ENCODE results near the gene HHIPL1.

Gene HHIPL1

DNA sequence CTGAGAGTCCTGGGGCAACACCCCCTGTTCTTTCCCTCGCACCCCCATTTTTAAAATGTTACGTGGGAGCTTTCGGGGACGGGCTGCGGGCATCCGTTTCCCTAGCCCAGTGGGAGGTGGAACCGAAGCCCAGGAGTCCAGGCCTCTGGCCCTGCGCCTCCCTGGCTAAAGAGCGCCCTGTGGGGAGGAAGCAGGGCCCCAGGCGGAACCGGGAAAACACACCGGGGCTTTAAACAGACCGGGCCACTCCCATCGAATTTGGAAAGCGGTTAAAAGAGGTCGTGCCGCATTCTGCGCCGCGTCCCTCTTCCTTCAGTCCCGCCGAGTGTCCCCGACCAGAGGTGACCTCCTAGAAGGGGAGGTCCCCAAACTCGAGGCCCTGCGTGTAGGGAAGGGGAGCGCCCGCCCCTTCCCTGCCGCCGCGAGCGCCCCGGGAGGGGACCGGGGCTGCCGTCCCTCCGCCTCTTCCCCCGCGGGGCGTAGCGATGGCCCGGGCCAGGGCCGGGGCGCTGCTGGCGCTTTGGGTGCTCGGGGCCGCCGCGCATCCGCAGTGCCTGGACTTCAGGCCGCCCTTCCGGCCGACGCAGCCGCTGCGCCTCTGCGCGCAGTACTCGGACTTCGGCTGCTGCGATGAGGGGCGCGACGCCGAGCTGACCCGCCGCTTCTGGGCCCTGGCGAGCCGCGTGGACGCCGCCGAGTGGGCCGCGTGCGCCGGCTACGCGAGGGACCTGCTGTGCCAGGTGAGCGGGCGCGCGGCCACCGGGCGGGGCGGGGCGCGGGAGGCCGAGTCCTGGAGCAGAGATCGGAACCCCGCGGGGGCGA, at the start of gene HHIPL1:
Gene HHIPL1 (plus strand): TSS at position 407 of the 822 bp plus-strand sequence. CDS start 79 bp downstream, at position 486.
- Histone ChIP-seq H3K4me1 (ENCODE audit: control insufficient read depth in 1 of 2, insufficient read depth in 2 of 2, low read length in 2 of 2) (peaks cover 0 to 9% of the 10 kb centered on the region in 2 donors), H3K4me3 (ENCODE audit: low read depth in 1 of 2, low read length in 2 of 2) (peak within 1 kb of the TSS in 1 of 2 donors; percentile 68), H3K27me3 (ENCODE audit: low read depth, low read length) (no peaks in the 10 kb centered on the region), H3K9me3 (ENCODE audit: control insufficient read depth in 1 of 2, low read length in 2 of 2) (no peaks in the 10 kb centered on the region), H3K36me3 (ENCODE audit: control insufficient read depth in 1 of 2, insufficient read depth in 2 of 2, low read length in 2 of 2) (no peaks in the 10 kb centered on the region), H3K27ac (ENCODE audit: low read length) (no peak within 1 kb of the TSS)

DNA sequence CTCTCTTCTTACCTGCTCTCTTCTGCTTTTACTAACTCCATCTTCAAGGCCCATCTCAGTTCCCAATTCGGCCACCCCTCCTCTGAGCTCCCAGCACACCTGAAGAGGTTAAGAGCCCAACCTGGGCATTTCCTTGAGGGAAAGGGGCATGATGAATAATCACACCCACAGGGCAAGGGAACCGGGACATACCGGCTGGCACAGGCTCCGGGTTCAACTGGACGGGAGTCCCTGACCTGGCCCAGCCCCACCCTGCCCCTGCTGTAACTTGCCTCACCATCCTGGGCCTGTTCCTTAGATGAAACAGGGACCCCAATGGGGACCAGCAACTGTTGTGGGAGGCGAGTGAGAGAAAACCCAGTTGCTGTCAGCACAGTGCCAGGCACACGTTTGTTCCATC, 49.4 kb upstream of the HHIPL1 start:
- Histone ChIP-seq H3K4me3 (ENCODE audit: low read depth in 1 of 2, low read length in 2 of 2) (no peak overlapping the region), H3K36me3 (ENCODE audit: control insufficient read depth in 1 of 2, insufficient read depth in 2 of 2, low read length in 2 of 2) (no peaks in the 10 kb centered on the region), H3K9me3 (ENCODE audit: control insufficient read depth in 1 of 2, low read length in 2 of 2) (no peaks in the 10 kb centered on the region), H3K27me3 (ENCODE audit: low read depth, low read length) (no peaks in the 10 kb centered on the region), H3K4me1 (ENCODE audit: control insufficient read depth in 1 of 2, insufficient read depth in 2 of 2, low read length in 2 of 2) (peaks cover 12 to 54% of the 10 kb centered on the region in 2 donors), H3K27ac (ENCODE audit: low read length) (no peak overlapping the region)

GRCh38 chr14:99596071-99596627, 48.8 kb upstream of the HHIPL1 start:
- H3K36me3 ChIP-seq (ENCODE audit: control insufficient read depth in 1 of 2, insufficient read depth in 2 of 2, low read length in 2 of 2) = no peaks in the 10 kb centered on the region
- peaks cover 14 to 54% of the 10 kb centered on the region in 2 donors for H3K4me1 ChIP-seq (ENCODE audit: control insufficient read depth in 1 of 2, insufficient read depth in 2 of 2, low read length in 2 of 2)
- H3K9me3 ChIP-seq (ENCODE audit: control insufficient read depth in 1 of 2, low read length in 2 of 2) = no peaks in the 10 kb centered on the region
- H3K27me3 ChIP-seq (ENCODE audit: low read depth, low read length) = no peaks in the 10 kb centered on the region
- H3K4me3 ChIP-seq (ENCODE audit: low read depth in 1 of 2, low read length in 2 of 2) = no peak overlapping the region
- peak overlapping the region; percentile 48 for H3K27ac ChIP-seq (ENCODE audit: low read length)

DNA sequence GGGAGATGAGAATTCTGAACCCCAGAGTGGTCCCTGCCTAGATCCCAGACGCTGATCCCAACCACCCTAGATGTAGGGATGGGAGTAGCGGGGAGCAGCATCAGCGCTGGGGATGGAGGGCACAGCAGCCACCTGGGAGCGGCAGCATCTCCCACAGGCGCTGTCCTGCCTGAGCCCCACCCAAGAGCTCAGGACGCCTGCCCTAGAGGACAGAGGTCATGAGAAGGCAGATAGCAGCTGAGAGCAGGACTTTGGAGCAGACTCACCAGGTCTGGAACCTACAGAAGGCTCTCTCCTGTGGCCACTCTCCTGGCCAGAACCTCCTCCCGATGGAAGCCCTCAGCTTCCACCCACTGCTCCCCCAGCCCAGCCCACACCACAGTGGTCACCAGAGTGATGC, 48.2 kb upstream of the HHIPL1 start:
- Histone ChIP-seq H3K9me3 (ENCODE audit: control insufficient read depth in 1 of 2, low read length in 2 of 2) (no peaks in the 10 kb centered on the region), H3K4me3 (ENCODE audit: low read depth in 1 of 2, low read length in 2 of 2) (no peak overlapping the region), H3K27me3 (ENCODE audit: low read depth, low read length) (no peaks in the 10 kb centered on the region), H3K36me3 (ENCODE audit: control insufficient read depth in 1 of 2, insufficient read depth in 2 of 2, low read length in 2 of 2) (no peaks in the 10 kb centered on the region), H3K27ac (ENCODE audit: low read length) (peak overlapping the region; percentile 48), H3K4me1 (ENCODE audit: control insufficient read depth in 1 of 2, insufficient read depth in 2 of 2, low read length in 2 of 2) (peaks cover 15 to 55% of the 10 kb centered on the region in 2 donors)

GRCh38 chr14:99597911-99598600, 46.9 kb upstream of the HHIPL1 start:
- no peak overlapping the region for H3K27ac ChIP-seq (ENCODE audit: low read length)

GRCh38 chr14:99598774-99599173, 46.2 kb upstream of the HHIPL1 start:
- H3K36me3 ChIP-seq (ENCODE audit: control insufficient read depth in 1 of 2, insufficient read depth in 2 of 2, low read length in 2 of 2) = no peaks in the 10 kb centered on the region
- H3K4me1 ChIP-seq (ENCODE audit: control insufficient read depth in 1 of 2, insufficient read depth in 2 of 2, low read length in 2 of 2) = peaks cover 15 to 49% of the 10 kb centered on the region in 2 donors
- H3K27me3 ChIP-seq (ENCODE audit: low read depth, low read length) = no peaks in the 10 kb centered on the region
- H3K4me3 ChIP-seq (ENCODE audit: low read depth in 1 of 2, low read length in 2 of 2) = no peak overlapping the region
- no peak overlapping the region for H3K27ac ChIP-seq (ENCODE audit: low read length)
- H3K9me3 ChIP-seq (ENCODE audit: control insufficient read depth in 1 of 2, low read length in 2 of 2) = no peaks in the 10 kb centered on the region

More at GRCh38 chr14:99597911-99598600, 46.9 kb upstream of the HHIPL1 start:
- Histone ChIP-seq H3K4me1 (ENCODE audit: control insufficient read depth in 1 of 2, insufficient read depth in 2 of 2, low read length in 2 of 2) (peaks cover 15 to 53% of the 10 kb centered on the region in 2 donors), H3K4me3 (ENCODE audit: low read depth in 1 of 2, low read length in 2 of 2) (no peak overlapping the region), H3K36me3 (ENCODE audit: control insufficient read depth in 1 of 2, insufficient read depth in 2 of 2, low read length in 2 of 2) (no peaks in the 10 kb centered on the region), H3K9me3 (ENCODE audit: control insufficient read depth in 1 of 2, low read length in 2 of 2) (no peaks in the 10 kb centered on the region), H3K27me3 (ENCODE audit: low read depth, low read length) (no peaks in the 10 kb centered on the region)

DNA sequence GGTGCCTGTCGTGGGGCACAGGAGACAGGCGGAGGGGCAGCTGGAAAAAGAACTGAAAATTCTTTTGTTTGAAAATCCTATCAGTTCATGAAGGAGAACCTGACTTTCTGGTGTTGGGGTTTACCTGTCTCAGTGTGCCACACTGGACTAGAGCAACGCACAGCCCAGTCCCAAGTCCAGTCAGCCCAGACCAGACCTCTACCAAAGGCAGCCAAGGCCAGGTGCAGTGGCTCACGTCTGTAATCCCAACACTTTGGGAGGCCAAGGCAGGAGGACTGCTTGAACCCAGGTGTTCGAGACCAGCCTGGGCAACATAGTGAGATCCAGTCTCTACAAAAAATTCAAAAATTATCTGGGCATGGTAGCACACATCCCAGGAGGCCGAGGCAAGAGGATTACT, 45.5 kb upstream of the HHIPL1 start:
- H3K4me1 ChIP-seq (ENCODE audit: control insufficient read depth in 1 of 2, insufficient read depth in 2 of 2, low read length in 2 of 2) = peaks cover 15 to 49% of the 10 kb centered on the region in 2 donors
- no peaks in the 10 kb centered on the region for H3K9me3 ChIP-seq (ENCODE audit: control insufficient read depth in 1 of 2, low read length in 2 of 2)
- no peak overlapping the region for H3K27ac ChIP-seq (ENCODE audit: low read length)
- H3K36me3 ChIP-seq (ENCODE audit: control insufficient read depth in 1 of 2, insufficient read depth in 2 of 2, low read length in 2 of 2) = no peaks in the 10 kb centered on the region
- H3K4me3 ChIP-seq (ENCODE audit: low read depth in 1 of 2, low read length in 2 of 2) = no peak overlapping the region
- no peaks in the 10 kb centered on the region for H3K27me3 ChIP-seq (ENCODE audit: low read depth, low read length)

DNA sequence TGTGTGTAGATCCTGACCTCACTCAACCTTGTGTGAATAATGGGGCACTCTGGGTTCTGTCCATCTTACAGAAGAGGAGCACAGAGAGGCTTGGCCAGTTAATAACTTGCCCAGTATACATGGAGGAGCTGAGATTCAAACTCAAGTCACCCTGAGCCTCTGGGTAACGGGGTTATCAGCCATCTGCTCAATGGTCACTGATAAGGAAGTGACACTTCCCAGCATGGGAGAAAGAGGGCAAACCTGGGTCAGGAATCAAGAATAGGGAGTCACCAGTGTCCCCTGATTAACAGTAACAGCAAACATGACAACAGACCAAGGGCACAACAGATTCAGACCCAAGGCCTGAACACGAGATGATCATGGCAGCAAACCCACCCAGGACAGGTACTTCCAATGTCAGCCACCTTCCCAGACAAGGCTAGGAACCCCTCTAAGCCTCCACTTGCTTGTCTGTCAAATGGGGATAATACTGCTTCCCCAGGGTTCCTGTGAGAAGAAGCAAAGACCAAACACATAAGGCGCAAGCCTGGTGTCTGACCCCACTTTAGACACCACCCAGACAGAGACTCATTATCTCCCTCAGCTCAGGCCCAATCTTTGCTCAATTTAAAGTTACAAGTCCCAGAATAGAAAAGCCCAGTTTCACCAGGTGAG, 44.6 kb upstream of the HHIPL1 start:
- Histone ChIP-seq H3K4me1 (ENCODE audit: control insufficient read depth in 1 of 2, insufficient read depth in 2 of 2, low read length in 2 of 2) (peaks cover 15 to 50% of the 10 kb centered on the region in 2 donors), H3K36me3 (ENCODE audit: control insufficient read depth in 1 of 2, insufficient read depth in 2 of 2, low read length in 2 of 2) (no peaks in the 10 kb centered on the region), H3K9me3 (ENCODE audit: control insufficient read depth in 1 of 2, low read length in 2 of 2) (no peaks in the 10 kb centered on the region), H3K27me3 (ENCODE audit: low read depth, low read length) (no peaks in the 10 kb centered on the region), H3K4me3 (ENCODE audit: low read depth in 1 of 2, low read length in 2 of 2) (no peak overlapping the region), H3K27ac (ENCODE audit: low read length) (peak overlapping the region; percentile 35)

DNA sequence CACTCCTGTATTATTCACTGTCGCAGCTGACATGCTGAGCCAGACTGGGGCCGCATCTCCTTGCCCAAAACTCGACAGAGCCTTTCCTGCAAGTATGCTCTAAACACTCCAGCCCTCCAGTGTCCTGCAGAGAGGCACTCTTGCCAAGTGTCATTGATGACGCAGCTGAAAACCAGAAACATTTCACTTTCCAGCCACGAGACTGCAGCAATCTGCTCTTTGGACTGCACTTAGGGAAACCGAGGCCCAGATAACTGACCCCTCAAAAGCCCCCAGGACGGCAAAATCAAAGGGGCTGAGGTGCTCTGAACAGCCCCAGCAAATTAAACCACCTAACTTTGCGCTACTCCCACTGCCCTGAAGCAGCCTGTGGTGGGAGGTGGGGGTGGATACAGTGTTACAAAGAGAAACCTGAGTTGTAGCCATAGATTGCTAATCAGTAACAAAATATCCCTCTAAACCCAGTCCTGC, 43.5 kb upstream of the HHIPL1 start:
- Histone ChIP-seq H3K27ac (ENCODE audit: low read length) (peak overlapping the region; percentile 58), H3K4me1 (ENCODE audit: control insufficient read depth in 1 of 2, insufficient read depth in 2 of 2, low read length in 2 of 2) (peaks cover 14 to 43% of the 10 kb centered on the region in 2 donors), H3K9me3 (ENCODE audit: control insufficient read depth in 1 of 2, low read length in 2 of 2) (no peaks in the 10 kb centered on the region), H3K27me3 (ENCODE audit: low read depth, low read length) (no peaks in the 10 kb centered on the region), H3K4me3 (ENCODE audit: low read depth in 1 of 2, low read length in 2 of 2) (peak overlapping the region; percentile 67), H3K36me3 (ENCODE audit: control insufficient read depth in 1 of 2, insufficient read depth in 2 of 2, low read length in 2 of 2) (no peaks in the 10 kb centered on the region)

GRCh38 chr14:99602054-99602787, 42.7 kb upstream of the HHIPL1 start:
- H3K27ac ChIP-seq (ENCODE audit: low read length) = peak overlapping the region; percentile 58
- no peaks in the 10 kb centered on the region for H3K27me3 ChIP-seq (ENCODE audit: low read depth, low read length)
- no peaks in the 10 kb centered on the region for H3K9me3 ChIP-seq (ENCODE audit: control insufficient read depth in 1 of 2, low read length in 2 of 2)
- H3K4me1 ChIP-seq (ENCODE audit: control insufficient read depth in 1 of 2, insufficient read depth in 2 of 2, low read length in 2 of 2) = peaks cover 10 to 41% of the 10 kb centered on the region in 2 donors
- H3K36me3 ChIP-seq (ENCODE audit: control insufficient read depth in 1 of 2, insufficient read depth in 2 of 2, low read length in 2 of 2) = no peaks in the 10 kb centered on the region
- H3K4me3 ChIP-seq (ENCODE audit: low read depth in 1 of 2, low read length in 2 of 2) = peak overlapping the region; percentile 67

Data from muscle layer of duodenum (tissue), 2 donors.